Gastrocnemius medialis (tissue), 4 donors: Measurements from ENCODE around the gene PDCD1. TPM values are rescaled to one million over a fixed set of nuclear protein-coding genes. Genes with fewer than 3 reads are reported as not detected.

Experiments used
- ATAC-seq, 2 donors: fragments of 150-250 bp; one replicate each; pipeline ENCODE4 v1.9.1; 2016
- DNase-seq, 2 donors: peaks; one replicate each; pipeline ENCODE4 v3.0.0-alpha.2; 2019
- H3K27ac ChIP-seq, 4 donors: fragments of 200-600 bp; sonication (generic); 1 replicate in 1 of 4; 2 replicates in 3 of 4; pipeline ENCODE4 v1.5.1; 2016 to 2018; ENCODE audit warnings: mild to moderate bottlenecking in 2 of 4, moderate library complexity in 1 of 4
- H3K27me3 ChIP-seq, 3 donors: fragments of 200-600 bp; sonication (generic) in 2 of 3; 1 replicate in 1 of 3; 2 replicates in 2 of 3; pipeline versions ENCODE4 v1.5.1 to v1.6.0; 2016 to 2019; ENCODE audit warnings: mild to moderate bottlenecking in 1 of 3, moderate library complexity in 1 of 3
- H3K36me3 ChIP-seq, 2 donors: fragments of 200-600 bp; sonication (generic) in 1 of 2; one replicate each; pipeline ENCODE4 v1.5.1; 2017 to 2018
- H3K4me1 ChIP-seq, 2 donors: fragments of 200-600 bp; sonication (generic) in 1 of 2; one replicate each; pipeline ENCODE4 v1.5.1; 2016 to 2017; ENCODE audit warnings: mild to moderate bottlenecking in 2 of 2
- H3K4me3 ChIP-seq, 4 donors: fragments of 200-600 bp; sonication (generic) in 3 of 4; 1 replicate in 1 of 4; 2 replicates in 3 of 4; pipeline ENCODE4 v1.5.1; 2016 to 2019; ENCODE audit warnings: mild to moderate bottlenecking in 2 of 4
- H3K9me3 ChIP-seq, 3 donors: fragments of 200-600 bp; sonication (generic) in 2 of 3; 1 replicate in 1 of 3; 2 replicates in 2 of 3; pipeline ENCODE4 v1.5.1; 2016 to 2019
- CTCF ChIP-seq, 5 experiments: fragments of 450-650 bp in 3 of 5; fragments of 200-600 bp in 2 of 5; sonication (generic) in 2 of 5; IDR thresholded peaks in 4 of 5; conservative IDR thresholded peaks in 1 of 5; 1 replicate in 4 of 5; 2 replicates in 1 of 5; pipeline ENCODE4 v1.5.1; 2016 to 2019; ENCODE audit warnings: antibody characterized with exemption in 5 of 5, mild to moderate bottlenecking in 3 of 5, moderate library complexity in 3 of 5
- POLR2A ChIP-seq, 2 donors: fragments of 450-650 bp; IDR thresholded peaks; one replicate each; pipeline ENCODE4 v1.6.1; 2017; ENCODE audit warnings: antibody characterized with exemption in 2 of 2, mild to moderate bottlenecking in 2 of 2, moderate library complexity in 2 of 2
- in situ Hi-C, 4 donors: fragments of 200-750 bp; cut with MboI; loops; one replicate each; pipeline versions ENCODE4 v1.15.0 to v1.8.0; 2017; ENCODE audit warnings: low sequenced_read_pairs in 4 of 4
- intact Hi-C: fragments of 100-400 bp; cut with DNase I; formaldehyde crosslinking; loops from one replicate; pipeline ENCODE4 v1.15.1; 2023; ENCODE audit warnings: low total_unique reads
- total RNA-seq, 4 donors: library from RNA; depleted of rRNA; stranded (reverse); fragments of >200 nt; gene quantifications; one replicate each; pipeline versions ENCODE4 v1.1.0 to v1.2.3, GENCODE V29; 2016

The PDCD1 gene
- total RNA-seq, 4 donors from 2014 or later = 0.13 TPM; not detected in 3

GRCh38 chr2:241901500-241902351 is 43.0 kb upstream of the PDCD1 start:
- DNase-seq (no peak), ATAC-seq (no peak)
- in situ Hi-C loops (no loop called here), intact Hi-C loops (no loop called here)
- Histone ChIP-seq H3K4me3 (peak overlapping the region in 1 of 4 donors; percentile 27), H3K27ac (no peak overlapping the region), H3K27me3 (peaks cover 5 to 33% (median 15%) of the 10 kb centered on the region in 3 donors), H3K36me3 (no peaks in the 10 kb centered on the region), H3K4me1 (peaks cover 7 to 12% of the 10 kb centered on the region in 2 donors), H3K9me3 (no peaks in the 10 kb centered on the region)
- TF ChIP-seq POLR2A (IDR thresholded peaks at IDR 0.05) (no peak), CTCF (IDR thresholded peaks at IDR 0.05 in 4 of 5, conservative IDR thresholded peaks at IDR 0.05 in 1 of 5) (no peak)

GRCh38 chr2:241901018-241901380 is 42.3 kb upstream of the PDCD1 start:
- peaks cover 5 to 33% (median 15%) of the 10 kb centered on the region in 3 donors for H3K27me3 ChIP-seq
- no peaks in the 10 kb centered on the region for H3K36me3 ChIP-seq
- in situ Hi-C loops = no loop called here
- H3K4me3 ChIP-seq = no peak overlapping the region
- intact Hi-C loops = no loop called here
- no peaks in the 10 kb centered on the region for H3K9me3 ChIP-seq
- H3K4me1 ChIP-seq = peaks cover 7 to 12% of the 10 kb centered on the region in 2 donors
- ATAC-seq = no peak
- TF ChIP-seq CTCF (IDR thresholded peaks at IDR 0.05 in 4 of 5, conservative IDR thresholded peaks at IDR 0.05 in 1 of 5) = no peak
- TF ChIP-seq POLR2A (IDR thresholded peaks at IDR 0.05) = no peak
- no peak for DNase-seq
- no peak overlapping the region for H3K27ac ChIP-seq

GRCh38 chr2:241900251-241901017 is 41.7 kb upstream of the PDCD1 start:
- Histone ChIP-seq H3K9me3 (no peaks in the 10 kb centered on the region), H3K27me3 (peaks cover 5 to 33% (median 15%) of the 10 kb centered on the region in 3 donors), H3K36me3 (no peaks in the 10 kb centered on the region), H3K4me3 (peak overlapping the region in 1 of 4 donors; percentile 0), H3K27ac (no peak overlapping the region), H3K4me1 (peaks cover 7 to 12% of the 10 kb centered on the region in 2 donors)
- DNase-seq (no peak), ATAC-seq (no peak)
- in situ Hi-C loops = no loop called here
- TF ChIP-seq POLR2A (IDR thresholded peaks at IDR 0.05) = no peak
- no peak for TF ChIP-seq CTCF (IDR thresholded peaks at IDR 0.05 in 4 of 5, conservative IDR thresholded peaks at IDR 0.05 in 1 of 5)
- intact Hi-C loops = no loop called here

DNA sequence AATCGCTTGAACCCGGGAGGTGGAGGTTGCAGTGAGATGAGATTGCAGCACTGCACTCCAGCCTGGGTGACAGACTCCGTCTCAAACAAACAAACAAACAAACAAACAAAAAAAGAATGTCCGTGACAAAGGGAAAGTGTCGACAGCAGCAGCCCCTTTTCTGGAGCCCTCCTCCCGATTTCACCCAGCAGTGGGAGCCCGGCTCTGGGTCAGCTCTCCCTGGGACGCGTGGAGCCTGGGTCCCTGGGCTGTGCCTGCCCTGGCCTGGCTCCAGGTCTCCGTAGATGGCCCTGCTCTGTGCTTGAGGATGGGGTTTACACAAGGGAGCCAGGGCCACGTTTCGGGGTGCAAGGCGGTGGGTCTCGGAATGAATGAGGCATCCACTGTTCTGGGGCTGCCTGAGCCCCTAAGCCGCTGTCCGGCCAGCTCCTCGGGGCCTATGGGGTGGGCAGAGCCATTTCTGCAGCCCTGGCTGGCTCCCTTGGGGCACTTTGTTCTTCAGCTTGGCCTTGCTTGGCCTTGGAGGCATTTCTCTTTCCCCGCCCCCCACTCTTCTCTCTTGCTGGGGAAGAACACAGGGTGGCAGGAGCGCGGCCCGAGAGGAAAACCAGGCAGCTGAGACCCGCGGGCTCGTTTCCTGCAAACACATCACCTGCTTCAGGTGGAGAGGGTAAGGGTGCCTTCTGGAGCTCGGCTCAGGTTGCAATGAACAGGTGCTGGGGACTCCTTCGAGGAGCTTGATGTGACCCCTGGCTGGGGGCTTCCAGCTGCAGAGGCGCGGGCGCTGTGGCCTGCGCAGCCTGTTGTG is 40.0 kb upstream of the PDCD1 start:
- TF ChIP-seq CTCF (IDR thresholded peaks at IDR 0.05 in 4 of 5, conservative IDR thresholded peaks at IDR 0.05 in 1 of 5) (no peak), POLR2A (IDR thresholded peaks at IDR 0.05) (no peak)
- Histone ChIP-seq H3K9me3 (no peaks in the 10 kb centered on the region), H3K36me3 (no peaks in the 10 kb centered on the region), H3K4me1 (peaks cover 7 to 12% of the 10 kb centered on the region in 2 donors), H3K27me3 (peaks cover 5 to 33% (median 15%) of the 10 kb centered on the region in 3 donors), H3K4me3 (no peak overlapping the region), H3K27ac (no peak overlapping the region)
- intact Hi-C loops = no loop called here
- in situ Hi-C loops = no loop called here
- no peak for ATAC-seq
- no peak for DNase-seq
